Ascending aorta (tissue), 2 donors: ENCODE results near the gene MYOCD. TPM values are rescaled to one million over a fixed set of nuclear protein-coding genes. Genes with fewer than 3 reads are reported as not detected.

Source experiments
- DNase-seq, 2 donors: peaks; one replicate each; pipeline ENCODE4 v3.0.0-alpha.2; 2019; ENCODE audit warnings: low spot score in 2 of 2
- H3K27ac ChIP-seq, 2 donors: fragments of 200-600 bp; sonication (generic); one replicate each; pipeline ENCODE4 v1.5.1; 2016 to 2017; ENCODE audit warnings: mild to moderate bottlenecking in 1 of 2
- H3K27me3 ChIP-seq: fragments of 200-600 bp; sonication (generic); one replicate; pipeline ENCODE4 v1.5.1; 2017
- H3K36me3 ChIP-seq, 2 donors: fragments of 200-600 bp; sonication (generic); one replicate each; pipeline ENCODE4 v1.5.1; 2016
- H3K4me1 ChIP-seq, 2 donors: fragments of 200-600 bp; sonication (generic); one replicate each; pipeline ENCODE4 v1.5.1; 2016 to 2017; ENCODE audit warnings: mild to moderate bottlenecking in 1 of 2
- H3K4me3 ChIP-seq, 2 donors: fragments of 200-600 bp; sonication (generic); one replicate each; pipeline ENCODE4 v1.5.1; 2016 to 2017; ENCODE audit warnings: mild to moderate bottlenecking in 1 of 2
- H3K9me3 ChIP-seq, 2 donors: fragments of 200-600 bp; sonication (generic); one replicate each; pipeline ENCODE4 v1.5.1; 2016
- CTCF ChIP-seq, 3 experiments: fragments of 200-600 bp in 2 of 3; fragments of 450-650 bp in 1 of 3; sonication (generic) in 2 of 3; IDR thresholded peaks; one replicate each; pipeline ENCODE4 v1.5.1; 2016 to 2019; ENCODE audit warnings: antibody characterized with exemption in 3 of 3, mild to moderate bottlenecking in 1 of 3, moderate library complexity in 1 of 3
- intact Hi-C: fragments of 100-400 bp; cut with DNase I; formaldehyde crosslinking; loops from one replicate; pipeline ENCODE4 v1.15.1; 2023
- total RNA-seq: library from RNA; depleted of rRNA; stranded (reverse); fragments of >200 nt; gene quantifications from one replicate; pipeline ENCODE4 v1.1.0, GENCODE V29; 2016

Gene MYOCD
- total RNA-seq, 1 donor from 2014 or later, result 153 TPM

- Histone ChIP-seq H3K27ac (no peak overlapping the region), H3K27me3 (no peaks in the 10 kb centered on the region), H3K9me3 (no peaks in the 10 kb centered on the region), H3K36me3 (peaks cover 0 to 5% of the 10 kb centered on the region in 2 donors), H3K4me1 (no peaks in the 10 kb centered on the region), H3K4me3 (no peak overlapping the region)
- DNase-seq, result no peak
- intact Hi-C loops, result no loop called here
- TF ChIP-seq CTCF (IDR thresholded peaks at IDR 0.05), result no peak
Observed at GRCh38 chr17:12659500-12659899, 6.2 kb upstream of the MYOCD start.

GRCh38 chr17:12664252-12664651 is 1.4 kb upstream of the MYOCD start:
- no peaks in the 10 kb centered on the region for H3K27me3 ChIP-seq
- no peak for TF ChIP-seq CTCF (IDR thresholded peaks at IDR 0.05)
- no peaks in the 10 kb centered on the region for H3K4me1 ChIP-seq
- intact Hi-C loops, result loop anchor here (1.0 to 10.0 kb wide), 2 partner anchors 27 to 351 kb away; partner anchors contain the start of gene ELAC2
- no peaks in the 10 kb centered on the region for H3K9me3 ChIP-seq
- peak overlapping the region; percentile 93 to 98 for H3K27ac ChIP-seq
- no peaks in the 10 kb centered on the region for H3K36me3 ChIP-seq
- no peak for DNase-seq
- peak overlapping the region; percentile 80 to 84 for H3K4me3 ChIP-seq

GRCh38 chr17:12664894-12665262 is 812 bp upstream of the MYOCD start:
- peak in 1 of 2 donors; percentile 65 for DNase-seq
- Histone ChIP-seq H3K9me3 (no peaks in the 10 kb centered on the region), H3K4me1 (no peaks in the 10 kb centered on the region), H3K4me3 (peak overlapping the region; percentile 80 to 84), H3K27ac (peak overlapping the region; percentile 93 to 98), H3K36me3 (no peaks in the 10 kb centered on the region), H3K27me3 (no peaks in the 10 kb centered on the region)
- intact Hi-C loops, result loop anchor here (1.0 to 10.0 kb wide), 4 partner anchors 28 to 409 kb away; partner anchors contain the start of gene ELAC2
- TF ChIP-seq CTCF (IDR thresholded peaks at IDR 0.05), result no peak

- no peak for DNase-seq
- no peak for TF ChIP-seq CTCF (IDR thresholded peaks at IDR 0.05)
- peak overlapping the region; percentile 93 to 98 for H3K27ac ChIP-seq
- H3K4me3 ChIP-seq, result peak overlapping the region; percentile 80 to 84
- H3K36me3 ChIP-seq, result no peaks in the 10 kb centered on the region
- H3K4me1 ChIP-seq, result peaks cover 0 to 12% of the 10 kb centered on the region in 2 donors
- no peaks in the 10 kb centered on the region for H3K27me3 ChIP-seq
- H3K9me3 ChIP-seq, result no peaks in the 10 kb centered on the region
- intact Hi-C loops, result loop anchor here (1.0 to 10.0 kb wide), 7 partner anchors 39 to 486 kb away; partner anchors contain the start of gene ELAC2
Observed at GRCh38 chr17:12666718-12667117, 1.0 kb downstream of the MYOCD start.

- Histone ChIP-seq H3K27me3 (no peaks in the 10 kb centered on the region), H3K27ac (peak overlapping the region; percentile 93 to 98), H3K9me3 (no peaks in the 10 kb centered on the region), H3K4me1 (peaks cover 0 to 15% of the 10 kb centered on the region in 2 donors), H3K4me3 (peak overlapping the region; percentile 80 to 84), H3K36me3 (no peaks in the 10 kb centered on the region)
- peak; percentile 53 to 74 (median 62) for TF ChIP-seq CTCF (IDR thresholded peaks at IDR 0.05)
- intact Hi-C loops, result loop anchor here (1.0 to 10.0 kb wide), 6 partner anchors 40 to 347 kb away; partner anchors contain the start of gene ELAC2
- peak in 1 of 2 donors; percentile 81 for DNase-seq
Observed at GRCh38 chr17:12667299-12667958, 1.7 kb downstream of the MYOCD start.
